H1 (cell line): ENCODE measurements around the gene RPS27. TPM values are rescaled to one million over a fixed set of nuclear protein-coding genes. Genes with fewer than 3 reads are reported as not detected.

Experiments
- CTCF ChIA-PET: fragments of 300-600 bp; sonication (Branson Sonifier 250); formaldehyde crosslinking; loops from one replicate; lab custom pipeline; 2021; ENCODE audit not compliant: partially characterized antibody; lab: Charles Lee
- POLR2A ChIA-PET: fragments of 300-600 bp; sonication (Branson Sonifier 250); formaldehyde crosslinking; loops from one replicate; lab custom pipeline; 2021; ENCODE audit warnings: inconsistent platforms; ENCODE audit not compliant: partially characterized antibody; lab: Charles Lee
- DNase-seq, 2 experiments: peaks; one replicate each; pipeline versions ENCODE4 v3.0.0 to v3.0.0-alpha.2; 2010 to 2022; ENCODE audit warnings: low spot score in 2 of 2, low read depth in 1 of 2, mixed read lengths in 1 of 2
- FAIRE-seq: peaks from 2 replicates; lab custom pipeline; 2011; peaks lifted over from hg19 to GRCh38; lab: Jason Lieb, UNC
- H2AFZ ChIP-seq: 2 replicates; pipeline ENCODE4 v1.8.1; 2012; ENCODE audit warnings: low read length, inconsistent platforms
- H2AK5ac ChIP-seq: 2 replicates; pipeline ENCODE4 v1.6.1; 2013; ENCODE audit warnings: low read depth, low read length
- H2BK120ac ChIP-seq: replicated peaks from 2 replicates; pipeline ENCODE3; 2013; ENCODE audit warnings: low read depth, low read length, inconsistent platforms
- H2BK12ac ChIP-seq: 2 replicates; pipeline ENCODE4 v1.6.1; 2013; ENCODE audit warnings: low read depth, low read length
- H2BK15ac ChIP-seq: 2 replicates; pipeline ENCODE4 v1.6.1; 2013; ENCODE audit warnings: low read length
- H2BK20ac ChIP-seq: 2 replicates; pipeline ENCODE4 v1.6.1; 2013; ENCODE audit warnings: low read length
- H2BK5ac ChIP-seq: 2 replicates; pipeline ENCODE4 v1.6.1; 2013; ENCODE audit warnings: low read depth, low read length
- H3K14ac ChIP-seq: 2 replicates; pipeline ENCODE4 v1.6.1; 2013; ENCODE audit warnings: inconsistent platforms; ENCODE audit not compliant: insufficient read length
- H3K18ac ChIP-seq: 2 replicates; pipeline ENCODE4 v1.6.1; 2013; ENCODE audit warnings: low read length; ENCODE audit errors: extremely low read depth
- H3K23ac ChIP-seq: 2 replicates; pipeline ENCODE4 v1.6.1; 2013; ENCODE audit warnings: inconsistent platforms; ENCODE audit not compliant: insufficient read length
- H3K23me2 ChIP-seq: 2 replicates; pipeline ENCODE4 v1.6.1; 2013; ENCODE audit warnings: low read depth, low read length
- H3K27ac ChIP-seq: 2 replicates; pipeline ENCODE4 v1.6.1; 2011; ENCODE audit warnings: low read depth, low read length, inconsistent platforms
- H3K27me3 ChIP-seq, 4 experiments: replicated peaks in 1 of 4; 1 replicate in 1 of 4; 2 replicates in 3 of 4; pipeline versions ENCODE4 v1.6.1 to v1.8.1; 2011 to 2013; ENCODE audit warnings: low read length in 3 of 4, mild to moderate bottlenecking in 3 of 4, inconsistent platforms in 2 of 4, mixed read lengths in 2 of 4, moderate library complexity in 1 of 4; ENCODE audit not compliant: control insufficient read depth in 3 of 4, insufficient read depth in 3 of 4; ENCODE audit errors: extremely low read depth in 1 of 4
- H3K36me3 ChIP-seq, 4 experiments: 2 replicates each; pipeline versions ENCODE4 v1.6.1 to v1.8.1; 2011 to 2013; ENCODE audit warnings: mild to moderate bottlenecking in 4 of 4, low read length in 3 of 4, moderate library complexity in 2 of 4, control low read depth in 1 of 4, inconsistent platforms in 1 of 4; ENCODE audit not compliant: insufficient read depth in 4 of 4, control insufficient read depth in 2 of 4
- H3K4ac ChIP-seq: replicated peaks from 2 replicates; pipeline ENCODE3; 2013; ENCODE audit warnings: low read length, low read depth, mixed read lengths, inconsistent platforms; ENCODE audit not compliant: insufficient read length
- H3K4me1 ChIP-seq, 4 experiments: replicated peaks in 1 of 4; 1 replicate in 1 of 4; 2 replicates in 3 of 4; pipeline versions ENCODE4 v1.6.1 to v1.8.1; 2011 to 2013; ENCODE audit warnings: low read length in 3 of 4, inconsistent platforms in 2 of 4, mixed read lengths in 1 of 4; ENCODE audit not compliant: insufficient read depth in 4 of 4, control insufficient read depth in 3 of 4
- H3K4me2 ChIP-seq, 2 experiments: 2 replicates each; pipeline versions ENCODE4 v1.6.1 to v1.8.1; 2011 to 2013; ENCODE audit warnings: low read depth in 2 of 2, low read length in 2 of 2, control low read depth in 1 of 2, inconsistent platforms in 1 of 2, mild to moderate bottlenecking in 1 of 2; ENCODE audit not compliant: insufficient read depth in 1 of 2
- H3K4me3 ChIP-seq, 4 experiments: fragments of 200-600, 300-600 bp in 1 of 4; sonication (generic), shearing (Covaris generic), sonication (Bioruptor Twin) in 1 of 4; 2 replicates each; pipeline versions ENCODE4 v1.5.1 to v1.8.1; 2011 to 2016; ENCODE audit warnings: low read length in 4 of 4, low read depth in 3 of 4, control low read depth in 2 of 4, inconsistent platforms in 2 of 4, mild to moderate bottlenecking in 2 of 4, mixed read lengths in 1 of 4, moderate library complexity in 1 of 4; ENCODE audit not compliant: insufficient read depth in 2 of 4; ENCODE audit errors: extremely low read depth in 1 of 4
- H3K56ac ChIP-seq: replicated peaks from 2 replicates; pipeline ENCODE3; 2013; ENCODE audit warnings: low read depth, mild to moderate bottlenecking, mixed read lengths, low read length, inconsistent platforms; ENCODE audit not compliant: insufficient read length
- H3K79me1 ChIP-seq: 2 replicates; pipeline ENCODE4 v1.6.1; 2013; ENCODE audit warnings: low read depth, low read length, control low read depth
- H3K79me2 ChIP-seq, 2 experiments: 2 replicates each; pipeline versions ENCODE4 v1.6.1 to v1.8.1; 2012 to 2013; ENCODE audit warnings: low read length in 2 of 2, mild to moderate bottlenecking in 2 of 2, inconsistent platforms in 1 of 2; ENCODE audit not compliant: insufficient read depth in 2 of 2, control insufficient read depth in 1 of 2
- H3K9ac ChIP-seq, 4 experiments: replicated peaks in 1 of 4; 1 replicate in 1 of 4; 2 replicates in 3 of 4; pipeline versions ENCODE4 v1.6.1 to v1.8.1; 2011 to 2013; ENCODE audit warnings: low read depth in 3 of 4, low read length in 3 of 4, control low read depth in 2 of 4, mild to moderate bottlenecking in 2 of 4, moderate library complexity in 2 of 4, inconsistent platforms in 1 of 4; ENCODE audit errors: extremely low read depth in 1 of 4
- H3K9me3 ChIP-seq, 2 experiments: 2 replicates each; pipeline versions ENCODE4 v1.6.1 to v1.8.1; 2012 to 2013; ENCODE audit warnings: mild to moderate bottlenecking in 2 of 2, moderate library complexity in 2 of 2, control low read depth in 1 of 2, inconsistent platforms in 1 of 2, low read depth in 1 of 2, low read length in 1 of 2, mixed read lengths in 1 of 2; ENCODE audit not compliant: insufficient read depth in 2 of 2
- H4K20me1 ChIP-seq, 2 experiments: replicated peaks in 1 of 2; 2 replicates each; pipeline versions ENCODE3 to v1.8.1; 2011 to 2013; ENCODE audit warnings: inconsistent platforms in 2 of 2, low read length in 2 of 2, mild to moderate bottlenecking in 1 of 2; ENCODE audit not compliant: insufficient read depth in 2 of 2, control insufficient read depth in 1 of 2
- H4K5ac ChIP-seq: 2 replicates; pipeline ENCODE4 v1.6.1; 2013; ENCODE audit warnings: low read length, low read depth, mixed read lengths, inconsistent platforms; ENCODE audit not compliant: insufficient read length
- H4K8ac ChIP-seq: 2 replicates; pipeline ENCODE4 v1.8.0; 2013; ENCODE audit warnings: mild to moderate bottlenecking, moderate library complexity, low read length, inconsistent platforms; ENCODE audit not compliant: insufficient read depth; ENCODE audit errors: extremely low read depth
- H4K91ac ChIP-seq: replicated peaks from 2 replicates; pipeline ENCODE3; 2013; ENCODE audit warnings: low read length, mixed read lengths, inconsistent platforms; ENCODE audit not compliant: insufficient read length
- BCL11A ChIP-seq, 2 experiments: IDR thresholded peaks; one replicate each; pipeline ENCODE4 v1.6.1; 2011; ENCODE audit warnings: low read depth in 2 of 2, low read length in 2 of 2, mild to moderate bottlenecking in 2 of 2
- CREB1 ChIP-seq: IDR thresholded peaks from 2 replicates; pipeline ENCODE4 v1.6.1; 2012; ENCODE audit warnings: inconsistent platforms
- EZH2 ChIP-seq: fragments of 200-600 bp; sonication (generic); IDR thresholded peaks from 2 replicates; pipeline ENCODE4 v1.7.1; 2012; ENCODE audit warnings: low read depth, mild to moderate bottlenecking, moderate library complexity, low read length, inconsistent platforms; ENCODE audit not compliant: severe bottlenecking
- HDAC6 ChIP-seq: IDR thresholded peaks from one replicate; pipeline ENCODE4 v1.7.1; 2012; ENCODE audit warnings: low read depth, mild to moderate bottlenecking, inconsistent platforms, low read length, moderate library complexity
- KDM1A ChIP-seq: fragments of 200-600, 300-600 bp; sonication (generic); IDR thresholded peaks from 2 replicates; pipeline ENCODE4 v1.7.1; 2016; ENCODE audit warnings: mild to moderate bottlenecking, low read length, borderline replicate concordance
- POLR2A ChIP-seq, 2 experiments: IDR thresholded peaks; 1 replicate in 1 of 2; 2 replicates in 1 of 2; pipeline ENCODE4 v1.6.1; 2011; ENCODE audit warnings: low read depth in 2 of 2, low read length in 2 of 2, mild to moderate bottlenecking in 2 of 2; ENCODE audit errors: control extremely low read depth in 1 of 2
- RNF2 ChIP-seq: fragments of 200-900, 300-1000 bp; sonication (generic); IDR thresholded peaks from 2 replicates; pipeline ENCODE4 v1.7.1; 2016; ENCODE audit warnings: borderline replicate concordance, low read depth, mild to moderate bottlenecking, antibody characterized with exemption, low read length; ENCODE audit not compliant: poor library complexity, severe bottlenecking; ENCODE audit errors: missing control alignments
- SP2 ChIP-seq: IDR thresholded peaks from 2 replicates; pipeline ENCODE4 v1.6.1; 2012; ENCODE audit warnings: mild to moderate bottlenecking, low read length, inconsistent platforms
- SP4 ChIP-seq: IDR thresholded peaks from 2 replicates; pipeline ENCODE4 v1.6.1; 2012; ENCODE audit warnings: low read length, inconsistent platforms
- TCF12 ChIP-seq: IDR thresholded peaks from 2 replicates; pipeline ENCODE4 v1.6.1; 2011; ENCODE audit warnings: low read depth, mild to moderate bottlenecking, low read length
- YY1 ChIP-seq: IDR thresholded peaks from 2 replicates; pipeline ENCODE4 v1.6.1; 2011; ENCODE audit warnings: low read depth, mild to moderate bottlenecking, low read length
- WGBS, 2 experiments: shearing (Covaris generic) in 1 of 2; methylation state at CpG; one replicate each; pipeline versions ENCODE4 v1.1.6 to v1.1.7; 2013 to 2015; ENCODE audit warnings: low lambda C conversion rate in 2 of 2, mixed read lengths in 2 of 2, inconsistent platforms in 1 of 2, low coverage in 1 of 2, missing lambda C conversion rate in 1 of 2; ENCODE audit not compliant: insufficient replicate concordance in 2 of 2, insufficient coverage in 1 of 2, insufficient read length in 1 of 2; ENCODE audit errors: extremely low coverage in 1 of 2, missing lambda C conversion rate in 1 of 2; 5-methylcytosine and 5-hydroxymethylcytosine counted together
- polyA plus RNA-seq, 7 experiments: library from polyadenylated mRNA; depleted of rRNA in 3 of 7; stranded (reverse) in 5 of 7; unstranded in 2 of 7; fragments of >200 nt in 5 of 7; fragments of 200-250 nt in 2 of 7; gene quantifications; 1 replicate in 5 of 7; 2 replicates in 1 of 7; 4 replicates in 1 of 7; pipeline versions ENCODE4 v1.2.1 to v1.2.3, GENCODE V29; 2011 to 2013; ENCODE audit warnings: missing spikeins in 2 of 7, mixed read lengths in 2 of 7
- total RNA-seq: library from RNA; stranded (reverse); fragmentation: NEBNext Ultra II Directional; extraction: Animal tissue kit (Norgen Biotek cat#: 25700); gene quantifications from 2 replicates; pipeline ENCODE4 v1.2.1, GENCODE V29; 2021
- TF ChIP-seq, protein P1 (sequence below): IDR thresholded peaks from 2 replicates; pipeline ENCODE4 v1.6.1; 2012; ENCODE audit warnings: low read length, inconsistent platforms
- TF ChIP-seq, protein P2 (sequence below): IDR thresholded peaks from 2 replicates; pipeline ENCODE4 v1.6.1; 2011; ENCODE audit warnings: low read depth, mild to moderate bottlenecking, low read length; ENCODE audit not compliant: insufficient read depth

Gene RPS27
- total and polyA plus RNA-seq, 2 of the 8 experiments (the other 6 are each of a cell fraction or from before 2014, with no cell fraction given) = 1,810 to 3,155 TPM

GRCh38 chr1:154019940-154020339, 29.4 kb downstream of the RPS27 start:
- no peak overlapping the region for H4K91ac ChIP-seq
- H3K79me2 ChIP-seq = no peaks in the 10 kb centered on the region
- no peak overlapping the region for H2BK120ac ChIP-seq
- no peaks in the 10 kb centered on the region for H3K4me1 ChIP-seq
- no peaks in the 10 kb centered on the region for H3K27me3 ChIP-seq
- no peak overlapping the region for H3K23ac ChIP-seq
- no peak overlapping the region for H2BK5ac ChIP-seq
- ChIA-PET POLR2A (interaction anchor here (1.3 to 5.3 kb wide), 2 partner anchors 9 to 30 kb away, joined by 3 to 40 read pairs; partner anchors contain the start of gene RPS27), CTCF (no interaction called here)
- FAIRE-seq (no peak), DNase-seq (no peak)
- H3K4me3 ChIP-seq = no peak overlapping the region
- no peak overlapping the region for H3K14ac ChIP-seq
- H3K9ac ChIP-seq = no peak overlapping the region
- WGBS, 2 experiments = 83% methylated on average over 1 of the region's 1 CpG; no CpG with 5 or more reads in 1 of the 2 experiments
- H4K5ac ChIP-seq = no peak overlapping the region
- H3K27ac ChIP-seq = no peak overlapping the region
- H3K4me2 ChIP-seq = no peak overlapping the region
- no peak overlapping the region for H3K4ac ChIP-seq
- no peaks in the 10 kb centered on the region for H3K23me2 ChIP-seq
- H3K79me1 ChIP-seq = no peaks in the 10 kb centered on the region
- H2BK12ac ChIP-seq = no peak overlapping the region
- H2BK15ac ChIP-seq = no peak overlapping the region
- H3K56ac ChIP-seq = no peak overlapping the region
- no peak overlapping the region for H2AK5ac ChIP-seq
- no peaks in the 10 kb centered on the region for H4K20me1 ChIP-seq
- H2BK20ac ChIP-seq = no peak overlapping the region
- H2AFZ ChIP-seq = no peak overlapping the region
- no peak overlapping the region for H3K18ac ChIP-seq
- H3K9me3 ChIP-seq = no peaks in the 10 kb centered on the region
- no peak overlapping the region for H4K8ac ChIP-seq
- no peaks in the 10 kb centered on the region for H3K36me3 ChIP-seq
- TF ChIP-seq SP4 (no peak), TCF12 (no peak), POLR2A (IDR thresholded peaks at IDR 0.05; ENCODE audit: control extremely low read depth in 1 of 2, low read depth in 2 of 2, low read length in 2 of 2) (no peak), BCL11A (IDR thresholded peaks at IDR 0.05; ENCODE audit: low read depth in 2 of 2, low read length in 2 of 2) (no peak), YY1 (no peak), KDM1A (no peak), SP2 (no peak), CREB1 (no peak), HDAC6 (no peak), EZH2 (no peak), RNF2 (no peak)
- TF ChIP-seq, protein P1, sequence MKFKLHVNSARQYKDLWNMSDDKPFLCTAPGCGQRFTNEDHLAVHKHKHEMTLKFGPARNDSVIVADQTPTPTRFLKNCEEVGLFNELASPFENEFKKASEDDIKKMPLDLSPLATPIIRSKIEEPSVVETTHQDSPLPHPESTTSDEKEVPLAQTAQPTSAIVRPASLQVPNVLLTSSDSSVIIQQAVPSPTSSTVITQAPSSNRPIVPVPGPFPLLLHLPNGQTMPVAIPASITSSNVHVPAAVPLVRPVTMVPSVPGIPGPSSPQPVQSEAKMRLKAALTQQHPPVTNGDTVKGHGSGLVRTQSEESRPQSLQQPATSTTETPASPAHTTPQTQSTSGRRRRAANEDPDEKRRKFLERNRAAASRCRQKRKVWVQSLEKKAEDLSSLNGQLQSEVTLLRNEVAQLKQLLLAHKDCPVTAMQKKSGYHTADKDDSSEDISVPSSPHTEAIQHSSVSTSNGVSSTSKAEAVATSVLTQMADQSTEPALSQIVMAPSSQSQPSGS = no peak
- TF ChIP-seq, protein P2, sequence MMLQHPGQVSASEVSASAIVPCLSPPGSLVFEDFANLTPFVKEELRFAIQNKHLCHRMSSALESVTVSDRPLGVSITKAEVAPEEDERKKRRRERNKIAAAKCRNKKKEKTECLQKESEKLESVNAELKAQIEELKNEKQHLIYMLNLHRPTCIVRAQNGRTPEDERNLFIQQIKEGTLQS = no peak
